SK-N-SH (cell line): ENCODE measurements around the gene KLHL2. TPM values are rescaled to one million over a fixed set of nuclear protein-coding genes. Genes with fewer than 3 reads are reported as not detected.

Experiments used
- CTCF ChIA-PET: fragments of 300-600, 350-600 bp; formaldehyde crosslinking; extraction: SDS; loops from one replicate; lab custom pipeline; 2021; lab: Yijun Ruan, JAX
- POLR2A ChIA-PET: fragments of 350-600 bp; sonication (Branson Sonifier 250); formaldehyde crosslinking; extraction: SDS; loops from one replicate; lab custom pipeline; 2020; ENCODE audit warnings: antibody characterized with exemption, inconsistent platforms; lab: Yijun Ruan, JAX
- DNase-seq: peaks from one replicate; pipeline ENCODE4 v3.0.0; 2012
- H2AFZ ChIP-seq: fragments of 200-600 bp; sonication (generic); 2 replicates; pipeline ENCODE4 v1.8.1; 2016; ENCODE audit warnings: antibody characterized with exemption, mild to moderate bottlenecking, low read depth
- H3F3A ChIP-seq: fragments of 200-600 bp; sonication (generic); replicated peaks from 2 replicates; pipeline ENCODE3; 2016; ENCODE audit warnings: antibody characterized with exemption, mild to moderate bottlenecking; ENCODE audit not compliant: insufficient read depth
- H3K27ac ChIP-seq, 2 experiments: fragments of 200-500 bp in 1 of 2; fragments of 200-600 bp in 1 of 2; sonication (Bioruptor generic) in 1 of 2; sonication (generic), shearing (Covaris generic) in 1 of 2; 2 replicates each; pipeline versions ENCODE4 v1.5.1 to v1.6.1; 2014 to 2016; ENCODE audit warnings: low read depth in 2 of 2, inconsistent platforms in 1 of 2, low read length in 1 of 2, mild to moderate bottlenecking in 1 of 2, mixed read lengths in 1 of 2
- H3K27me3 ChIP-seq: fragments of 200-600 bp; sonication (generic), shearing (Covaris generic); 2 replicates; pipeline ENCODE4 v1.6.1; 2016; ENCODE audit warnings: mixed run types; ENCODE audit not compliant: insufficient read depth
- H3K36me3 ChIP-seq, 2 experiments: fragments of 200-500 bp in 1 of 2; fragments of 200-600 bp in 1 of 2; sonication (Bioruptor generic) in 1 of 2; sonication (generic) in 1 of 2; replicated peaks in 1 of 2; 2 replicates each; pipeline versions ENCODE3 to v1.5.1; 2014 to 2016; ENCODE audit warnings: low read length in 1 of 2, mild to moderate bottlenecking in 1 of 2; ENCODE audit not compliant: insufficient read depth in 2 of 2, control insufficient read depth in 1 of 2
- H3K4me1 ChIP-seq, 2 experiments: fragments of 200-500 bp in 1 of 2; fragments of 200-600 bp in 1 of 2; sonication (Bioruptor generic) in 1 of 2; sonication (generic), shearing (Covaris generic) in 1 of 2; 2 replicates each; pipeline versions ENCODE4 v1.5.1 to v1.6.1; 2014 to 2016; ENCODE audit warnings: low read depth in 1 of 2, low read length in 1 of 2, mixed run types in 1 of 2; ENCODE audit not compliant: insufficient read depth in 2 of 2, control insufficient read depth in 1 of 2
- H3K4me2 ChIP-seq: fragments of 200-600 bp; sonication (generic), shearing (Covaris generic); 2 replicates; pipeline ENCODE4 v1.6.1; 2017; ENCODE audit warnings: mixed run types
- H3K4me3 ChIP-seq, 2 experiments: fragments of 200-500 bp in 1 of 2; fragments of 200-600 bp in 1 of 2; sonication (Bioruptor generic) in 1 of 2; sonication (generic), shearing (Covaris generic) in 1 of 2; 2 replicates each; pipeline versions ENCODE4 v1.5.1 to v1.8.1; 2014 to 2016; ENCODE audit warnings: low read depth in 2 of 2, inconsistent platforms in 1 of 2, low read length in 1 of 2, mild to moderate bottlenecking in 1 of 2, mixed read lengths in 1 of 2, moderate library complexity in 1 of 2
- H3K79me2 ChIP-seq: fragments of 200-600 bp; sonication (generic); 2 replicates; pipeline ENCODE4 v1.8.1; 2017; ENCODE audit warnings: mild to moderate bottlenecking; ENCODE audit not compliant: insufficient read depth
- H3K9ac ChIP-seq: fragments of 200-600 bp; sonication (generic); 2 replicates; pipeline ENCODE4 v1.6.1; 2017; ENCODE audit warnings: mixed run types
- H3K9me2 ChIP-seq: fragments of 200-600 bp; sonication (generic); 2 replicates; pipeline ENCODE4 v1.6.1; 2017; ENCODE audit warnings: mixed run types
- H3K9me3 ChIP-seq: fragments of 200-600 bp; sonication (generic); 2 replicates; pipeline ENCODE4 v1.6.1; 2017; ENCODE audit warnings: mixed run types, mild to moderate bottlenecking, moderate library complexity
- H4K20me1 ChIP-seq: fragments of 200-600 bp; sonication (generic); 2 replicates; pipeline ENCODE4 v1.6.1; 2017; ENCODE audit warnings: mild to moderate bottlenecking, mixed run types; ENCODE audit not compliant: insufficient read depth
- PBX3 ChIP-seq: IDR thresholded peaks from 2 replicates; pipeline ENCODE4; 2012
- RAD21 ChIP-seq: IDR thresholded peaks from 2 replicates; pipeline ENCODE4 v1.6.1; 2012; ENCODE audit warnings: mild to moderate bottlenecking, low read length
- RFX5 ChIP-seq: IDR thresholded peaks from 2 replicates; pipeline ENCODE4 v1.6.1; 2012; ENCODE audit warnings: mild to moderate bottlenecking, improper control_type of control experiment, low read length
- SMC3 ChIP-seq: IDR thresholded peaks from 2 replicates; pipeline ENCODE4 v1.6.1; 2012; ENCODE audit warnings: low read depth, low read length, improper control_type of control experiment
- TEAD4 ChIP-seq: IDR thresholded peaks from 2 replicates; pipeline ENCODE4 v1.4.0; 2012; ENCODE audit warnings: mild to moderate bottlenecking, borderline replicate concordance; ENCODE audit not compliant: insufficient read depth
- WGBS: methylation state at CpG from one replicate; pipeline ENCODE4 v1.1.6; 2017; ENCODE audit warnings: low lambda C conversion rate; 5-methylcytosine and 5-hydroxymethylcytosine counted together
- polyA plus RNA-seq, 3 experiments: library from polyadenylated mRNA; depleted of rRNA; stranded (reverse); fragments of >200 nt; gene quantifications; 2 replicates each; pipeline ENCODE4 v1.2.3, GENCODE V29; 2012
- TF ChIP-seq, protein P1 (sequence below): fragments of 200-600 bp; sonication (generic); IDR thresholded peaks from 2 replicates; pipeline ENCODE4 v1.6.1; 2017; ENCODE audit warnings: antibody characterized with exemption, mild to moderate bottlenecking, moderate library complexity

KLHL2 gene
- polyA plus RNA-seq, 1 of the 3 experiments (the other 2 are of a cell fraction): 25.0 TPM

- Histone ChIP-seq H3K4me3 (no peak overlapping the region), H3K27me3 (no peaks in the 10 kb centered on the region), H3K27ac (no peak overlapping the region), H3F3A (peaks cover 7% of the 10 kb centered on the region), H3K4me1 (no peaks in the 10 kb centered on the region), H3K79me2 (no peaks in the 10 kb centered on the region), H2AFZ (no peak overlapping the region), H4K20me1 (no peaks in the 10 kb centered on the region), H3K9me3 (no peaks in the 10 kb centered on the region), H3K9ac (no peak overlapping the region), H3K9me2 (no peaks in the 10 kb centered on the region), H3K36me3 (peaks cover 40 to 47% of the 10 kb centered on the region in 2 experiments), H3K4me2 (no peak overlapping the region)
- POLR2A ChIA-PET: interaction anchor here (0.9 kb wide), 1 partner anchor 35 kb away, joined by 3 read pairs; the partner anchor contains the start of gene CPE
- 86% methylated on average over 13 of the region's 13 CpGs for WGBS
- TF ChIP-seq RAD21 (peak; percentile 67), SMC3 (peak; percentile 71), RFX5 (no peak)
- TF ChIP-seq, protein P1, sequence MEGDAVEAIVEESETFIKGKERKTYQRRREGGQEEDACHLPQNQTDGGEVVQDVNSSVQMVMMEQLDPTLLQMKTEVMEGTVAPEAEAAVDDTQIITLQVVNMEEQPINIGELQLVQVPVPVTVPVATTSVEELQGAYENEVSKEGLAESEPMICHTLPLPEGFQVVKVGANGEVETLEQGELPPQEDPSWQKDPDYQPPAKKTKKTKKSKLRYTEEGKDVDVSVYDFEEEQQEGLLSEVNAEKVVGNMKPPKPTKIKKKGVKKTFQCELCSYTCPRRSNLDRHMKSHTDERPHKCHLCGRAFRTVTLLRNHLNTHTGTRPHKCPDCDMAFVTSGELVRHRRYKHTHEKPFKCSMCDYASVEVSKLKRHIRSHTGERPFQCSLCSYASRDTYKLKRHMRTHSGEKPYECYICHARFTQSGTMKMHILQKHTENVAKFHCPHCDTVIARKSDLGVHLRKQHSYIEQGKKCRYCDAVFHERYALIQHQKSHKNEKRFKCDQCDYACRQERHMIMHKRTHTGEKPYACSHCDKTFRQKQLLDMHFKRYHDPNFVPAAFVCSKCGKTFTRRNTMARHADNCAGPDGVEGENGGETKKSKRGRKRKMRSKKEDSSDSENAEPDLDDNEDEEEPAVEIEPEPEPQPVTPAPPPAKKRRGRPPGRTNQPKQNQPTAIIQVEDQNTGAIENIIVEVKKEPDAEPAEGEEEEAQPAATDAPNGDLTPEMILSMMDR: peak; percentile 56
- DNase-seq: no peak
- CTCF ChIA-PET: interaction anchor here (0.7 to 6.1 kb wide), 19 partner anchors 8 to 231 kb away, joined by 3 to 76 read pairs (median 3); partner anchors contain the start of gene TMEM192
Measured at GRCh38 chr4:165343353-165344191, 136.2 kb downstream of the KLHL2 start.

- POLR2A ChIA-PET: no interaction called here
- no peaks in the 10 kb centered on the region for H3K4me1 ChIP-seq
Measured at GRCh38 chr4:165345666-165346417, 138.5 kb downstream of the KLHL2 start.

More at GRCh38 chr4:165345666-165346417, 138.5 kb downstream of the KLHL2 start:
- Histone ChIP-seq H3K36me3 (peaks cover 21 to 24% of the 10 kb centered on the region in 2 experiments), H3K9ac (no peak overlapping the region), H2AFZ (no peak overlapping the region), H3K4me3 (no peak overlapping the region), H3K9me2 (no peaks in the 10 kb centered on the region), H3K4me2 (no peak overlapping the region), H3F3A (peaks cover 2% of the 10 kb centered on the region), H3K27me3 (no peaks in the 10 kb centered on the region), H4K20me1 (no peaks in the 10 kb centered on the region), H3K79me2 (no peaks in the 10 kb centered on the region), H3K27ac (no peak overlapping the region), H3K9me3 (no peaks in the 10 kb centered on the region)
- CTCF ChIA-PET: interaction anchor here (0.9 to 6.1 kb wide), 8 partner anchors 10 to 231 kb away, joined by 3 to 76 read pairs (median 3); no protein-coding TSS in a partner anchor
- no peak for DNase-seq
- 93% methylated on average over 10 of the region's 10 CpGs for WGBS
- TF ChIP-seq TEAD4 (no peak), PBX3 (no peak)
